ENCODE data around the gene AMACR.

- TF ChIP-seq CTCF (IDR thresholded peaks at IDR 0.05; ENCODE audit: low read length) = no peak
- TF ChIP-seq EZH2 (IDR thresholded peaks at IDR 0.05; ENCODE audit: borderline replicate concordance, low read length) = no peak
Observed at GRCh38 chr5:33958176-33958575, 49.7 kb downstream of the AMACR start.

All from OCI-LY1 (cell line).